PC-3 (cell line): ENCODE results near the gene PFKM. TPM values are rescaled to one million over a fixed set of nuclear protein-coding genes. Genes with fewer than 3 reads are reported as not detected.

Source experiments
- ATAC-seq: fragments of 200-7000 bp; cut with Tn5 transposase; 2 replicates; pipeline ENCODE4 v1.9.1; 2020; ENCODE audit warnings: mild to moderate bottlenecking, moderate library complexity
- BruUV-seq: library from RNA; stranded (reverse); fragments of 400-500 nt; replicated peaks from 2 replicates; lab custom pipeline; 2021; lab: Mats Ljungman, UMichigan
- CTCF ChIA-PET: fragments of 300-600 bp; sonication (Branson Sonifier 250); formaldehyde crosslinking; loops from one replicate; lab custom pipeline; 2022; ENCODE audit warnings: antibody characterized with exemption; lab: Charles Lee
- POLR2A ChIA-PET: fragments of 300-600 bp; sonication (Branson Sonifier 250); formaldehyde crosslinking; loops from one replicate; lab custom pipeline; 2022; ENCODE audit warnings: antibody characterized with exemption; ENCODE audit not compliant: unreplicated experiment; lab: Charles Lee
- DNase-seq: peaks from one replicate; pipeline ENCODE4 v3.0.0-alpha.2; 2015
- H2AFZ ChIP-seq: fragments of 300-600 bp; sonication (generic); 2 replicates; pipeline ENCODE4 v1.6.0; 2016; ENCODE audit warnings: antibody characterized with exemption, low read length
- H3F3A ChIP-seq: fragments of 300-600 bp; sonication (generic); one replicate; pipeline ENCODE4 v1.6.0; 2017; ENCODE audit warnings: antibody characterized with exemption, low read length, control low read depth, mild to moderate bottlenecking; ENCODE audit not compliant: unreplicated experiment
- H3K27ac ChIP-seq: fragments of 300-600 bp; sonication (generic); 2 replicates; pipeline ENCODE4 v1.5.1; 2016; ENCODE audit warnings: mild to moderate bottlenecking, low read length
- H3K27me3 ChIP-seq: fragments of 300-600 bp; sonication (generic); 2 replicates; pipeline ENCODE4 v1.6.1; 2016; ENCODE audit warnings: low read length, mixed read lengths
- H3K36me3 ChIP-seq: fragments of 300-600 bp; sonication (generic); 2 replicates; pipeline ENCODE4 v1.6.1; 2016; ENCODE audit warnings: low read depth, mixed run types, low read length, mixed read lengths
- H3K4me1 ChIP-seq: fragments of 300-600 bp; sonication (generic); 2 replicates; pipeline ENCODE4 v1.5.1; 2016; ENCODE audit warnings: low read length; ENCODE audit not compliant: insufficient read depth
- H3K4me2 ChIP-seq: fragments of 300-600 bp; sonication (generic); 2 replicates; pipeline ENCODE4 v1.6.0; 2016; ENCODE audit warnings: low read length
- H3K4me3 ChIP-seq: fragments of 300-600 bp; sonication (generic); 2 replicates; pipeline ENCODE4 v1.5.1; 2016; ENCODE audit warnings: mild to moderate bottlenecking, low read length, mixed read lengths
- H3K79me2 ChIP-seq: fragments of 300-600 bp; sonication (generic); 2 replicates; pipeline ENCODE4 v1.6.1; 2017; ENCODE audit warnings: low read length, mixed read lengths
- H3K9ac ChIP-seq: fragments of 300-600 bp; sonication (generic); 2 replicates; pipeline ENCODE4 v1.6.0; 2016; ENCODE audit warnings: mild to moderate bottlenecking, low read length
- H3K9me2 ChIP-seq: fragments of 300-600 bp; sonication (generic); replicated peaks from 2 replicates; pipeline ENCODE4 v1.6.1; 2016; ENCODE audit warnings: mixed run types, low read length, mixed read lengths
- H3K9me3 ChIP-seq: fragments of 300-600 bp; sonication (generic); 2 replicates; pipeline ENCODE4 v1.6.1; 2016; ENCODE audit warnings: low read length, mixed read lengths
- H4K20me1 ChIP-seq: fragments of 300-600 bp; sonication (generic); 2 replicates; pipeline ENCODE4 v1.6.1; 2016; ENCODE audit warnings: low read length, mixed read lengths
- EZH2 ChIP-seq: fragments of 300-600 bp; sonication (generic); IDR thresholded peaks from one replicate; pipeline ENCODE4 v1.6.1; 2017; ENCODE audit warnings: antibody characterized with exemption, mild to moderate bottlenecking, low read length; ENCODE audit not compliant: unreplicated experiment
- EZH2phosphoT487 ChIP-seq: fragments of 300-600 bp; sonication (generic); IDR thresholded peaks from 2 replicates; pipeline ENCODE4 v1.6.1; 2018; ENCODE audit warnings: mild to moderate bottlenecking, antibody characterized with exemption, low read length, borderline replicate concordance
- intact Hi-C: fragments of 100-400 bp; cut with micrococcal nuclease; formaldehyde crosslinking; loops from 2 replicates; pipeline ENCODE4 v1.9.0; 2023
- total RNA-seq: library from RNA; depleted of rRNA; stranded (reverse); fragments of >200 nt; gene quantifications from 2 replicates; pipeline ENCODE4 v1.2.3, GENCODE V29; 2014
- TF ChIP-seq, protein P1 (sequence below): fragments of 300-600 bp; sonication (generic); conservative IDR thresholded peaks from 2 replicates; pipeline ENCODE4 v1.5.1; 2017; ENCODE audit warnings: antibody characterized with exemption, low read depth, mild to moderate bottlenecking, low read length

Gene PFKM
- total RNA-seq, 1 experiment from 2014 or later = 62.2 TPM

DNA sequence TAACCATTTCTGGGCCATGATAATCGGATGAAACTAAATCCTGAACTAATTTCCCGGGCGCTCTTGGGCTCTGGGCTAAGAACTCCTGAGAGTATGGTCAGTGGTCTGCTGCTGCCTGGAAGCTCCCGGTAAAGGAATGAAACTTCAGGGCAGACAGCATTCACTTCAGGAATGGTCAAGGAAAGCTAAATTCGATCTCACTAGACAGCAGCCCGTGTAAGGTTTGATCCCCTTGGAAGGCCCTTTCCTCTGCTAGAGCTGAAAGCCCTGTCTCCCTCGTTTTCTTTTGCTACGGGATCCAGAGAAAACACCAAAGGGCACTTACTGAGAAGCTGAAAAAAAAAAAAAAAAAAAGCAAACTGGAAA, 37.5 kb downstream of the PFKM start:
- intact Hi-C loops = loop anchor here (2.0 kb wide), 1 partner anchor 52 kb away; no protein-coding TSS in a partner anchor
- TF ChIP-seq EZH2phosphoT487 = no peak
- no peak for TF ChIP-seq EZH2
- TF ChIP-seq, protein P1, sequence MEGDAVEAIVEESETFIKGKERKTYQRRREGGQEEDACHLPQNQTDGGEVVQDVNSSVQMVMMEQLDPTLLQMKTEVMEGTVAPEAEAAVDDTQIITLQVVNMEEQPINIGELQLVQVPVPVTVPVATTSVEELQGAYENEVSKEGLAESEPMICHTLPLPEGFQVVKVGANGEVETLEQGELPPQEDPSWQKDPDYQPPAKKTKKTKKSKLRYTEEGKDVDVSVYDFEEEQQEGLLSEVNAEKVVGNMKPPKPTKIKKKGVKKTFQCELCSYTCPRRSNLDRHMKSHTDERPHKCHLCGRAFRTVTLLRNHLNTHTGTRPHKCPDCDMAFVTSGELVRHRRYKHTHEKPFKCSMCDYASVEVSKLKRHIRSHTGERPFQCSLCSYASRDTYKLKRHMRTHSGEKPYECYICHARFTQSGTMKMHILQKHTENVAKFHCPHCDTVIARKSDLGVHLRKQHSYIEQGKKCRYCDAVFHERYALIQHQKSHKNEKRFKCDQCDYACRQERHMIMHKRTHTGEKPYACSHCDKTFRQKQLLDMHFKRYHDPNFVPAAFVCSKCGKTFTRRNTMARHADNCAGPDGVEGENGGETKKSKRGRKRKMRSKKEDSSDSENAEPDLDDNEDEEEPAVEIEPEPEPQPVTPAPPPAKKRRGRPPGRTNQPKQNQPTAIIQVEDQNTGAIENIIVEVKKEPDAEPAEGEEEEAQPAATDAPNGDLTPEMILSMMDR = no peak
- no TSS peak for BruUV-seq
- peaks cover 5% of the 10 kb centered on the region; the same call in 1 of the 2 replicates for H3K36me3 ChIP-seq
- peak overlapping the region; percentile 96 for H3K4me2 ChIP-seq
- ChIA-PET CTCF (interaction anchor here (0.6 kb wide), 1 partner anchor 19 kb away, joined by 5 read pairs; no protein-coding TSS in a partner anchor), POLR2A (interaction anchor here (0.6 kb wide), 1 partner anchor 50 kb away, joined by 5 read pairs; no protein-coding TSS in a partner anchor)
- peak overlapping the region; percentile 78 for H3K9ac ChIP-seq
- no peaks in the 10 kb centered on the region for H3F3A ChIP-seq
- no peaks in the 10 kb centered on the region for H3K27me3 ChIP-seq
- no peaks in the 10 kb centered on the region for H3K9me3 ChIP-seq
- peak overlapping the region; percentile 97 for H2AFZ ChIP-seq
- H3K27ac ChIP-seq = no peak overlapping the region
- peaks cover 15% of the 10 kb centered on the region for H3K79me2 ChIP-seq
- no peak for DNase-seq
- H3K4me3 ChIP-seq = peak overlapping the region; percentile 88
- H3K4me1 ChIP-seq = peaks cover 14% of the 10 kb centered on the region
- ATAC-seq = no peak
- no peaks in the 10 kb centered on the region for H4K20me1 ChIP-seq
- H3K9me2 ChIP-seq = no peaks in the 10 kb centered on the region

- Histone ChIP-seq H3K9me3 (no peaks in the 10 kb centered on the region), H3K4me2 (peak within 1 kb of the TSS; percentile 96), H3K36me3 (0 out of 2 replicates have a peak, but pooled peaks cover 2% of the 10 kb centered on the region), H3F3A (no peaks in the 10 kb centered on the region), H3K9me2 (no peaks in the 10 kb centered on the region), H4K20me1 (no peaks in the 10 kb centered on the region), H3K27me3 (no peaks in the 10 kb centered on the region), H3K4me1 (peaks cover 14% of the 10 kb centered on the region), H2AFZ (peak within 1 kb of the TSS; percentile 97), H3K27ac (no peak within 1 kb of the TSS), H3K9ac (peak within 1 kb of the TSS; percentile 78), H3K79me2 (peaks cover 15% of the 10 kb centered on the region), H3K4me3 (peak within 1 kb of the TSS; percentile 88)
- ChIA-PET CTCF (interaction anchor here (0.6 kb wide), 1 partner anchor 19 kb away, joined by 5 read pairs; no protein-coding TSS in a partner anchor), POLR2A (no interaction called here)
- no peak for TF ChIP-seq EZH2phosphoT487
- TF ChIP-seq, protein P1 = peak; percentile 57
- ATAC-seq = peak; percentile 95
- TSS peak; percentile 64 for BruUV-seq
- DNase-seq = peak; percentile 98
- intact Hi-C loops = loop anchor here (2.0 kb wide), 1 partner anchor 52 kb away; no protein-coding TSS in a partner anchor
Observed at GRCh38 chr12:48157018-48157888, 38.1 kb downstream of the PFKM start, which contains the start of gene ASB8. Gene ASB8, minus strand, starts transcription at chr12:48157515. Its CDS starts 4,019 bp downstream, at chr12:48153496.
